HG02938 (cell line): ENCODE measurements around the gene MST1.

ENCODE experiments used
- ATAC-seq: cut with Tn5 transposase; IDR thresholded peaks from one replicate; pipeline ENCODE4 v1.9.1; 2021; ENCODE audit warnings: mild to moderate bottlenecking, moderate library complexity; ENCODE audit not compliant: unreplicated experiment

MST1 gene

DNA sequence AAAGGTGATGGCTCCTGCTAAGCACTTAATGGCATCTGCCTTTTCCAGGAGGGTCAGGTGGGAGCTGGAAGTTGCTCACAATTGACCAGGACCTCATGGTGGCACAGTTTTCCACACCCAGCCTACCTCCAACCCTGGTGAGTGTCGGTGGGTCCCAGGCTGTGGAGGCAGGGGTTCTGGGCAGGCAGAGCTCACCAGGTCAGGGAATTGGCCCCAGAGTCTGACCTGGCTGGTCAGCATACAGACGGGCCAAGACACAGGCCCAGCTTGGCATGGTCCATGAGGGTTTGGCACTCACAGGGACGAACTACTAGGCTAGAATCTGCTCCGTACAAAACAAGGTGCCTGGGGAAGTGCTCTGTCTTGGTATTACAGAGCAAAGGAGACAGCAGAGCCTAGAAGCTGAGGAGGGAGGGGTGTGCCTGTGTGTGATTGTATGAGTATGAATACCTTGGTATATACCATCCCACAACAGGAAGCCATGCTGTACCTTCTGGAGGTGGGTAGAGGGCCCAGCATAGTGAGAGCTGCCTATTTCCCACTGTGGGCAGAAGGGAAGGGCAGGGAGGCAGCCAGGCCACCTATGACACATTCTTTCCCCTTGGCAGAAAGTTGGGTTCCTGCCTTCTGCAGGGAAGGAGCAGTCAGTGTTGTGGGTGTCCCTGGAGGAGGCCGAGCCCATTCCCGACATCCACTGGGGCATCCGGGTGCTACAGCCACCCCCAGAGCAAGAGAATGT is 8.6 kb downstream of the MST1 start:
- ATAC-seq = no peak

DNA sequence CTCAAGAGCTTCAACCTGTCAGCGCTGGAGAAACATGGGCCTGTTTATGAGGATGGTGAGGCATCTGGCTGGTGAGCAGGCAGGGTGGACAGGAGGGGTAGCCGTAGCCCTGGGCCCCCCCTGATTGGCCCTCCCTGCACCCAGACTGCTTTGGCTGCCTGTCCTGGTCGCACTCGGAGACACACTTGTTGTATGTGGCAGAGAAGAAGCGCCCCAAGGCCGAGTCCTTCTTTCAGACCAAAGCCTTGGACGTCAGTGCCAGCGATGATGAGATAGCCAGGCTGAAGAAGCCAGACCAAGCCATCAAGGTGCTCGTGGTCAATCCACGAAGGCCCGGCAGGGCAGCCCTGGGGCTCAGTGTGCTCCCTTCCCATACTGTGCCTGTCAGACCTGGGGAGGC is 13.4 kb downstream of the MST1 start:
- ATAC-seq = no peak

DNA sequence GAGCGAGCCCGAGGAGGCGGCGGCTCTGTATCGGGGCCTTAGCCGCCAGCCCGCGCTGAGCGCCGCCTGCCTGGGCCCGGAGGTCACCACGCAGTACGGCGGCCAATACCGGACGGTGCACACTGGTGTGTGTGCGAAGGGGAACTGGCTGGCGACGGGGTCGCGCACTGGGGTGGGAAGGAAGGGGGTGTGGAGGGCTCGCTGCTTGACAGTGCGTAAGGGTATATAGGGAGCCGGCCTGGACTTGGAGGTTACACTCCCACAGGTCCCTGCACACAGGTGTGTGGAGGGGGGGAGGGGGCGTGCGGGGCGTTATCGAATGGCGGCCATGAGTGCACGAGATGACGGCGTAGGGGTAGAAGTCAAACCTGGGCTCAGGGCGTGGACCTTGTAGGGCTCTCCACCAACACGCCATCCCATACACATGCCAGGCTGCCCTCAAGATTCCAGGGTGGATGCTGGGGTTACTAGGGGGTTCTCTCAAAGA is 14.7 kb downstream of the MST1 start:
- peak; percentile 12 for ATAC-seq

DNA sequence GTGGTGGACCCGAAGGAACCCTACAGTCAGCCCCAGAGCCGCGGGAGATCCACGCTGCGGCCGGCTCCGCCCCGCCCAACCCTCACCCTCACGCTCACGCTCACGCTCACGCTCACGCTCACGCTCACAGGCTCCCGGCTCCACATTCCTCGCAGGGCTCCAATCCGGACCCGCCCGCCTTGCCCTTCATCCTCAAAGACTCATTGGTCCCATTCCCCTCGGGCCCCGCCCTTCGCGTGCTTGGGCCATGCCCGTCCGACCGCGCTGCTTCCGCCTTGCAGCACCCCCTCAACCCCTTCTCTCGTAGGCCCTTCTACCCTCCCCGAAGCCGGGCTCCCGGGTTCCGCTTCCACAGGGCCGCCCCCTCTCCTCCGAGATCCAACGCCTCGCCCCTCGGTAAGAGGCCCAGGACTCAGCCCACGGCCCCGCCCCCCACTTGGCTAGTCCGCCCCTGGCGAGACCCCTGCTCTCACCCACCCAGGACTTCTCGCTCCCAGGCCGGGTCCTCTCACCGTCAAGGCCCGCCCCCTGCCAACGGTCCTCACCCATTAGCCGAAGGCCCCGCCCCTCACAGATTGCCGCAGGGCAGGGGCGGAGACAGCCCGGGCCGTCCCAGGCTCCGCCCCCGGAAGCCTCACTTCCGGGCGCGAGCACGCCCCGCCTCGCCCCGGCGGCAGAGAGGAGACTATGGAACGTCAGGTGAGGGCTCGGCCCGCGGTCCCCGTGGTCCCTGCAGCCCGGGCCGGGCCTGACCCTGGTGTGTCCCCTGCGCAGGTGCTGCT is 15.4 kb downstream of the MST1 start, which contains the start of gene APEH:
TSS of gene APEH (plus strand) at position 637 of the 782 bp plus-strand sequence. CDS start at position 688, 51 bp downstream.
- peak; percentile 77 for ATAC-seq

DNA sequence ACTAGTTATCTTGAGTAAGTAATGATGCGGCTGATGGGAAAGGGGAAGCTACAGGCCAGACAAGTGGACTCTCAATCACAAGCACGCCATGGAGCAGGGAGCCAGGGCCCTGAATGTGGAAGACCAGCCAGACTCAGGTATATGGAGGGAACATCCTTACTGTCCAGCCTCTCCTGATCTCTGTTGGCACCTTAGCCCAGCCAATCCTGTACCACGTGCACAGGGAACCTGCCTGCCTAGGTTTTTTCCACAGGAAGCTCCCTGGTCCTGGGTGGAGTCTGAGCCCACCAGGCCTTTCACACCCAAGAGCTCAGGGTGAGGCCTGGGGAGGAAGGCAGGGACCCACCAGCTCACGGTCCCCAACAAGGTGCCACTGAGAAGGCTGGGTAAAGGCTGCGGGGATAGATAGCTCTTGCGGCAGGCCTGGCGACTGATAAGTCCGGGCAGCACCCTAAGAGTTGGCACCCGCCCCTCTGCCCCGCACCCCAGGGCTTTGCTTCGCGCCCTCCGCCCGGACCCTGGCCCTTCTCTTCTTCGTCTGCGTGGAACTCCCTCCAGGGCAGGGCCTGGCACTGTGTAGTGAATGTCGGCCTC is 16.1 kb downstream of the MST1 start:
- ATAC-seq = no peak

DNA sequence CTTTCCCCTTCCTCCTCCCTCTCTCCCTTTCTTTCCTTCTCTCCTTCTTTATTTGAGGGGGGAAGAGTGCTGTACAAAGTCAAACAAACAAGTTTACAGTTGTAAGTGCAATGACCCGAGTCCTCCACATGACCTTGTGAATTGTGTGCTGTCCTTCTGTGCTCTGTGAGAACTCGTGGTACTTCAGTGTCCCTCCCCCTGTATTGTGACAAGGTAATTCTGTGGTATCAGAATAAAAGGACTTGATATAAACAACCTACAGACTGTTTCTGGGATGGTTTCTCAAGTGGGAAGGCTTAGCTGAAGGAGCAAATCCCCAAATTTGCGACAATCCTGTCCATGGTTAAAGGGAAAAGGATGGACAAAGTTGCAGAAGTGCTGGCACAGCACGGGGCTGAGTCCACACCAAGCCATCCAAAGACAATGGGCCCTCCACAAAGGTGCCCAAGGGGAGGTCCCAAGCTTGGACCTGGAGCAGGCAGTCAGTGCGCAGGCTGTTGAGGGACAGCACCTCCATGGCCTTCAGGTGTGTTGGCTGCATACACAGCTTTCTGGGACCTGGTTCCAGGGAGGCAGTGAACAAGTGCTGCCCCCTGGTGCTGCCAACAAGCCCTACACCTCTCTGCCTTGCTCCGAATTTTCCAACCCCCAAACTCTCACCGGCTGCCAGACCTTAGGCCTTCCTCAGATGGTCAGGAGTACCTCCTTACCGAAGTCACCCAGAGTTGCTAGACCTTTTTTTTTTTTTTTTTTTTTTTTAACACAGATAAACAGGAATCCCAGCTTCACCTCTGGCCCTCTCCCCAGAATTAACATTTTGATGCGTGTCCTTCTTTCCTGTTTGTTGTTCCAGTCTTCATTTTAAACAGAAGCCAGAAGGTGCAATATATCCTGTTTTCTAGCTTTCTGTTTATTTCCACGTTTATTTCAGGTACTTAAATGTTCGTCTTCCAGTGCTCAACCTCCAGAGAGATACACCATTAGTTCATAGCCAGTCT is 17.7 kb downstream of the MST1 start:
- ATAC-seq = no peak

DNA sequence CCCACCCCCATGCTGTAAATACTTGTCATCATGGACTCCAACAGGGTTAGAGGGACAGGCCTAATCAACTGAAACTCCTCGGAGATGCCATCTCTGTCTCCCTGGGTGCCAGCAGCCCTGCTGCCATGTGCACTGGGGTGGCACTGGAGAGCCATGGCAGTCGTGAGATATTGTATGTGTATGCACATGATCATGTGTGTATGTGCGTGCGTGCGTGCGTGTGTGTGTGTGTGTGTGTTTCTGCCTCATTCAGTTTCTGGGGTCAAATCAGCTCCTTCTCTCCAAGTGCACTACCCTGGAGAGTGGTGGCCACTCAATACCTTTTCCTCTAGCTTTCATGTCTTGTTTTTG is 18.4 kb downstream of the MST1 start:
- no peak for ATAC-seq

DNA sequence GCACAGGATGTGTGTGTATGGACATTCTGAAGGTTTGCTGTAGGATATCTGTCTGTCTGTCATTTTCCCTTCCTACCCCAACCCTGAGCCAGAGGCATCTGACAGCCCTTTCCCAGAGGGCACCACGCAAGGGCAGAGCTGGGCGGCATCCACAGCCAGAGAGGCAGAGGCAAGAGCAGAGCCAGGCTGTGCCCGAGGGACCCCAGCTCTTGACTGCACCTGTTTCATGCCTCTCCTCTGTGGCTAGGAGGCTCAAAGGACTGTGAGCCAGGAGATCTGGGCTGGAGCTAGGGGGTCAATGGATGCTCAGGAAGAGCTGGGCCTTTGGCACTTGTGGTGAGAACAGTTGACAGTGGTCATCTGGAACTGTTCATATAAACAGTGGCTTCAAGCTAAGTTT is 19.9 kb downstream of the MST1 start:
- no peak for ATAC-seq

DNA sequence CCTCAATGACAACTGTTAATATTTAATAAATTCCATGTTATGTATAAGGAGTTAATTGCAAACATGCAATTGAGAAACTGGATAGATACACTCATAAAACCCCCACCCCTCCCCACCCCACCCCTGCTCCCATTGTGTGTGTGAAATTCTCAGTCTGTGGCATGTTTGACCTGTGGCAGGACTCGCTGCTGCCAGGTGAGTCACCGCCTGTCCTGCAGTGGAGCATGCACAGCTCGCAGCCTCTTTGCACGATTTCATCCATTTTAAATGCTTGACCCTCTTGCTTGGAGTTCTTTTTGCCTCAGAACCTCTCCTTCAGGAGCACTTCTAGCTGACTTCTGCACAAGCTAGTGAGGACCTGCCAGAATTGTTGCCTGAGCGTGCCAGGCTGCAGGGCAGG is 20.4 kb downstream of the MST1 start:
- no peak for ATAC-seq

DNA sequence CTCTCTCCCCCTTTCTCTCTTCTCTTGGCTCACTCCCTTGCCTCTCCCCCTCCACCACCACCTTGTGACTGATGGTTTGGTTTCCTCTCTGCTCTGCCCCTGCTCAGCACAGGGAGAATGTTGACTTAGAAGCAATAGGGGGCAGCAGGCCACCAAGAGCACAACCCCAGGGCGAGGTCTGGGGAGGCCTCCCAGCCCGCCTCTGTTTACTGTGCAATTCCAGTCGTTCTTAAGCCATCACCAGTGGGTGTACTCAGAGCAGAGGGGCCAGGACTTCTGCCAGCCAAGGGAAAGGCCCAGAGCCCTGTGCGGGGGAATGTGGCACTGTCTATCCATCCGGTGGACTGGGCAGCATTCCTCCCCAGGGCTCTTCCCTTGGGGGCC is 20.9 kb downstream of the MST1 start:
- no peak for ATAC-seq

DNA sequence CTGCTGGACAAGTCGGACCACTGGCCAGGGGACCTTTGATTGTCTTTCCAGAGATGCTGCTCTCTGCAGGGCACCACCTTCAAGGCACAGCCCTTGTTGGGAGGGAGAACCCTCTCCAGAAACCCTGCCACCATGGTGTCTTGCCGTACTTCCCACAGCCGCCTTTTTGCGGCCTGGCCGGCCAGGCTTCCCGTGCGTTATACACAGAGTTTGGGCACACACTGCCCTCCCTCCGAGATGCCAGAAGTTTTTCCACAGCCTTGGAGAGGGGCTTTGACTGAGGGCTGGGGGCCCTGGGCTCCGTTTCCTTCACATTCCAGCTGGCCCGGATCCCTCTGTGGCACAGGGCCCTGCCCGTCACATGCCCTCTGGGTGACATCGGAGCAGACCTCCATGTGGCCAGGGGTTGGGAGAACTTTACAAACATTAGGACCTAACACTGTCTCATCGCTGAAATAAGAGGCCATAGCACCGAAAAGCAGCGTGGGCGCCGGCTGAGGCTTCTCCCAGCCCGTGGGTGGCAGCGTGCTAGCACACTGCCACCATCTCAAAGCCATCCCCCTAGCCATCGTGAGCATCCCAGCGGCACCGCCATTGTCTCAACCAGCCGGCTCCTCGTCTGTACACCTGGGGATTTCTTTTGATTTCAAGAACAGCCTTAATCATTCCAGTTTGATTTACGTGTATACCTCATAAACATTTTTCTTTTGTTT is 21.4 kb downstream of the MST1 start:
- no peak for ATAC-seq

DNA sequence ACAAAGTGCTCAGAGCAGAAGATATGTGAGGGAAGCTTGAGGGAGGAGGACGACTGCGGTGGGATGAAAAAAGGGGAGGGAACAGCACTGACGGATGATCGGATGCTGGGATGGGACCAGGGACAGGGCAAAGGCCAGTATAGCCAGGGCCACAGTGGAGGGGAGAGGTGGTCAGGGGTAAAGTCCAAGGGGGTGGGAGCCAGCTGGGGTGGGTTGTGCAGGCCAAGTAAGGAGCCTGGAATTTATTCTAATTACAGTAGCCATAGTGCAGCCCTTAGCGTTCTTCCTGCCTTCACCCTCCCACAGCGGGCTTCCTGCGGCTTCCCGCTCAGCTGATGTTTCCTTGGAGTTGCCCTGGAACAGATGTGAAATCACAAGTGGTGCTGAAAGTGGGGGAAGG is 22.7 kb downstream of the MST1 start:
- no peak for ATAC-seq

DNA sequence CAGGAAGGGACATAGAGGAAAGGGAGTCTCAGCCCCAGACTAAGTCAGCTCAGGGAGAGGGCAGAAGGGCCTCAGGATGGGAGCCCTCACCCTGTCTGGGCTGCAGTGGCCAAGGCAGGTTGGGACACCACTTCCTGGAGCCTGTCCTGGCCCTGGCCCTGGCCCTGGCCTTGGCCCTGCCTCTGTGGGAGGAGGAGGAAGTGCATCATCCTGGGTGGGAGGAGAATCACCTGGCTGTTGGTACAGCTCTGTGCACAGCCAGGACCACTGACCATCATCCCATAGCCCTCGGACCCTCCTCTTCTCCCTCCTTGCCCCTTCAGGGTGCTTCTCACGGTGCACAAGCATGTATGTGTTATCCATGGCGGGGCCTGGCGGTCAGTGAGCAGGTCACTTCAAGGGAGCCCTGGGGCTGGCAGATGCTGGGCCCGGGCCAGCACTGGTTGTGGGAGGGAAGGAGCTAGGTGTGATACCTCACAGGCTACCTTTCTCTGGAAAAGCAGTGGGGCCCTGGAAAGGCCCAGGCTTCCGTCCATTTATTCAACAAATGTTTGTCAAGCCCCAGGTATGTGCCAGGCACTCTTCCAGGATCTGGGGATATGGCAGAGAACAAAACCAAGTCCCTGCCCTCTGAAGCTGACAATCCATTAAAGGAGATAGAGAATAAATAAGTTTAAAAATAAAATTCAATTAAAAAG is 23.3 kb downstream of the MST1 start:
- ATAC-seq = no peak

DNA sequence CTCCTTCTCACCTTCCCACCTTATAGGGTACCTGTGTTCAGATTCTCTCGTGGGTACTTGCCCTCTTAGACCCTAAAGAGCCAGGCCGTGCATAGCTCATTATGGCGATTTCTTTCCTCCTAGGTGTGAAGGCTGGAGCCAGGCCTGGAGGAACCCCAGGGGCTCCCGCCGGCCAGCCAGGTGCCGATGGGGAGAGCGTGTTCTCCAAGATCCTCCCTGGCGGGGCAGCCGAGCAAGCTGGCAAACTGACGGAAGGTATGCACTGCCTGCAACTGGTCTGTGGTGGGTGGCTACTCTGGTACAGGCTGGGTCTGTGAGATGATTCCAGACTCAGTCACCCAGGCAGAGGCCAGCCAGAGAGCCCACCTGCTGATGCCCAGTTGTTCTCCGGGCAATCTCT is 25.0 kb downstream of the MST1 start:
- no peak for ATAC-seq

DNA sequence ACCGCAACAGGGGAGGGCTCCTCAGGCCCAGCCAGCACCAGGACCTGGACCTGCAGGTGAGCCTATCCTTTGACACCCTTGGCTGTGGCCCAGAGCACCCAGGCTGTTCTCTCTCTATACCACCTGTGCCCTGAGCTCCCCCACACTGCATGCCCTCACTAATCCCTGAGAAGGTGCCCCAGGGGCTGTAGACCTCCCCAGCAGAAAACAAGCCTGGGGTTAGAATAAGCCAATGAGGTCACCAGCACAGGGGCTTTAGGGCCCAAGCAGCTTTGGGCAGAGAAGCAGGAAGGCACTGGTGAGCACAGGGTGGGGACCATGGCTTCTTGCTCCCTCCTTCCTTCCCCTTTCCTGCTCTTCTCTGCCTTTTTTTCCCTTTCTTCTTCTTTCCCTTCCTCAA is 25.4 kb downstream of the MST1 start:
- ATAC-seq = no peak

DNA sequence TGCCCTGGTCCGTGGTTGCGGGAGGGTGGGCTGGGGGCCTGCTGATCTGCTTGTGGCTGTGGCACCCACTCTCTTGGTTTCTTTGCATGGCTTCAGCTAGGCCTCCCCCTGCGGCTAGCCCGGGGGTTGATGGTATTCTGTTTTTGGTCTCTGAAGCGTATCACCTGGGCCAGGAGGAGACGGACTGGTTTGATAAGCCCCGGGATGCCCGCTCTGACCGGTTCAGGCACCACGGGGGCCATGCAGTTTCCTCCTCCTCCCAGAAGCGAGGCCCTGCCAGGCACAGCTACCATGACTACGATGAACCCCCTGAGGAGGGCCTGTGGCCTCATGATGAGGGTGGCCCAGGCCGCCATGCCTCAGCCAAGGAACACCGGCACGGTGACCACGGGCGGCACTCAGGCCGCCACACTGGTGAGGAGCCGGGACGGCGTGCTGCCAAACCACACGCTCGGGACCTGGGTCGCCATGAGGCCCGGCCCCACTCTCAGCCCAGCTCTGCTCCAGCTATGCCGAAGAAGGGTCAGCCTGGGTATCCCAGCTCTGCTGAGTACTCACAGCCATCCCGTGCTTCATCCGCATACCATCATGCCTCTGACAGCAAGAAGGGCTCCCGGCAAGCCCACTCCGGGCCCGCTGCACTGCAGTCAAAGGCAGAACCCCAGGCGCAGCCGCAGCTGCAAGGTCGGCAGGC is 26.4 kb downstream of the MST1 start:
- no peak for ATAC-seq

DNA sequence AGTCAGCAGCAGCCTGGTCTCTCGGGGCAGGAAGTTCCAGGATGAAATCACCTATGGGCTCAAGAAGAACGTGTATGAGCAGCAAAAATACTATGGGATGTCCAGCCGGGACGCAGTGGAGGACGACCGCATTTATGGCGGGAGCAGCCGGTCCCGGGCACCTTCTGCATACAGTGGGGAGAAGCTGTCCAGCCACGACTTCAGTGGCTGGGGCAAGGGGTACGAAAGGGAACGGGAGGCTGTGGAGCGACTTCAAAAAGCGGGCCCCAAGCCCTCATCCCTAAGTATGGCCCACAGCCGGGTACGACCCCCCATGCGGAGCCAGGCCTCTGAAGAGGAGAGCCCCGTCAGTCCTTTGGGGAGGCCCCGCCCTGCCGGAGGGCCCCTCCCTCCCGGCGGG is 27.3 kb downstream of the MST1 start:
- no peak for ATAC-seq

DNA sequence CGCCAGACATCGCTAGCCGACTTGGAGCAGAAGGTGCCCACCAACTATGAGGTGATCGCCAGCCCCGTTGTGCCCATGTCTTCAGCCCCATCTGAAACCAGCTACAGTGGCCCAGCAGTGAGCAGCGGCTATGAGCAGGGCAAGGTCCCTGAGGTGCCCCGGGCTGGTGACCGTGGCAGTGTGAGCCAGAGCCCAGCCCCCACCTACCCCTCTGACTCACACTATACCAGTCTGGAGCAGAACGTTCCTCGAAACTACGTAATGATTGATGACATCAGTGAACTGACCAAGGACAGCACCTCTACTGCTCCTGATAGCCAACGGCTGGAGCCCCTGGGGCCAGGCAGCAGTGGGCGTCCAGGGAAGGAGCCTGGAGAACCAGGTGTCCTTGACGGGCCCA is 28.0 kb downstream of the MST1 start:
- ATAC-seq = no peak

DNA sequence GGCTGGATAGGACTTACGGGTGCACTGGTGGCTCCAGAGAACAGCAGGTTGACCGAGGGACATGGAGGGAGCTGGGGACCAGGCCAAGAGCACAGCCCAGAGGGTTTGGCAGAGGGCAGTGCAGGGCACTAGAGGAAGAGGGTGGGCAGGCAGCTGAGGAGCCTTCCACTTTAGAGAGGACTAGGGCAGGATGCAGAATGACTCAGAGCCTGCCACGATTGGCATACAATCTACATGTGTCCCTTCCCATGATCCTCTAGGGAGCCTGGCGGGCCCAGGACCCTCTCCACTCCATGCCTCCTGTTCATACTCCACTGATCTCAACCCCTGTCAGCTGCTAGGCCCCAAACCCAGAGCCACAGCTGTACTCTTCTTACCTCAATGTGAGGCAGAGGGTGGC is 29.5 kb downstream of the MST1 start:
- ATAC-seq = no peak
